GM21576 (cell line): ENCODE measurements around the gene ARHGEF7.

Experiments
- ATAC-seq: cut with Tn5 transposase; IDR thresholded peaks from one replicate; pipeline ENCODE4 v1.9.1; 2021; ENCODE audit warnings: mild to moderate bottlenecking, moderate library complexity; ENCODE audit not compliant: unreplicated experiment

Gene ARHGEF7

GRCh38 chr13:111111376-111111937, 3.7 kb upstream of the ARHGEF7 start:
- no peak for ATAC-seq

- no peak for ATAC-seq
Observed at GRCh38 chr13:111112196-111112595, 2.9 kb upstream of the ARHGEF7 start.

- no peak for ATAC-seq
Observed at GRCh38 chr13:111114362-111115060, 599 bp upstream of the ARHGEF7 start.

GRCh38 chr13:111115965-111116521, 933 bp downstream of the ARHGEF7 start:
- ATAC-seq, result no peak

- no peak for ATAC-seq
Observed at GRCh38 chr13:111116856-111117255, 1.7 kb downstream of the ARHGEF7 start.

GRCh38 chr13:111117289-111117688, 2.2 kb downstream of the ARHGEF7 start:
- ATAC-seq, result no peak

GRCh38 chr13:111117961-111118360, 2.9 kb downstream of the ARHGEF7 start:
- ATAC-seq, result no peak

GRCh38 chr13:111118898-111119607, 3.9 kb downstream of the ARHGEF7 start:
- no peak for ATAC-seq

- ATAC-seq, result no peak
Observed at GRCh38 chr13:111119966-111120365, 4.9 kb downstream of the ARHGEF7 start.

- ATAC-seq, result no peak
Observed at GRCh38 chr13:111120422-111120821, 5.3 kb downstream of the ARHGEF7 start.

GRCh38 chr13:111120913-111121312, 5.8 kb downstream of the ARHGEF7 start:
- no peak for ATAC-seq

- ATAC-seq, result no peak
Observed at GRCh38 chr13:111121506-111121905, 6.4 kb downstream of the ARHGEF7 start.

GRCh38 chr13:111122056-111122455, 6.9 kb downstream of the ARHGEF7 start:
- ATAC-seq, result no peak

GRCh38 chr13:111122631-111123030, 7.5 kb downstream of the ARHGEF7 start:
- ATAC-seq, result no peak

GRCh38 chr13:111123221-111123620, 8.1 kb downstream of the ARHGEF7 start:
- ATAC-seq, result no peak

GRCh38 chr13:111123649-111124048, 8.5 kb downstream of the ARHGEF7 start:
- ATAC-seq, result no peak

GRCh38 chr13:111126509-111126908, 11.4 kb downstream of the ARHGEF7 start:
- ATAC-seq, result no peak

GRCh38 chr13:111129465-111130115, 14.5 kb downstream of the ARHGEF7 start:
- ATAC-seq, result peak; percentile 100

- ATAC-seq, result no peak
Observed at GRCh38 chr13:111130116-111130508, 15.0 kb downstream of the ARHGEF7 start.

- ATAC-seq, result no peak
Observed at GRCh38 chr13:111131048-111131447, 15.9 kb downstream of the ARHGEF7 start.

- no peak for ATAC-seq
Observed at GRCh38 chr13:111131611-111132010, 16.5 kb downstream of the ARHGEF7 start.
